BLaER1 treated with 17β-estradiol and CSF1 and Interleukin-3, amounts not matched to agents 10 nM and 100 nM (cell line): ENCODE data around the gene GON7.
"Not testable (repeated sequence)": the region's sequence is repeated elsewhere in the genome, so short reads cannot be mapped to it uniquely, and the experiment has no call there.

Experiments used
- H3K27ac ChIP-seq, 11 experiments: shearing (Covaris generic); formaldehyde crosslinking; 2 replicates each; pipeline ENCODE4 v1.8.1; 2022
- H3K27me3 ChIP-seq, 11 experiments: shearing (Covaris generic); formaldehyde crosslinking; 2 replicates each; pipeline ENCODE4 v1.8.1; 2022
- H3K36me3 ChIP-seq, 11 experiments: shearing (Covaris generic); formaldehyde crosslinking; 2 replicates each; pipeline ENCODE4 v1.8.1; 2022
- H3K4me1 ChIP-seq, 10 experiments: shearing (Covaris generic); formaldehyde crosslinking; 2 replicates each; pipeline ENCODE4 v1.8.1; 2022
- H3K4me2 ChIP-seq, 11 experiments: shearing (Covaris generic); formaldehyde crosslinking; 2 replicates each; pipeline ENCODE4 v1.8.1; 2022
- H3K4me3 ChIP-seq, 10 experiments: shearing (Covaris generic); formaldehyde crosslinking; 2 replicates each; pipeline ENCODE4 v1.8.1; 2022
- H3K9ac ChIP-seq, 11 experiments: shearing (Covaris generic); formaldehyde crosslinking; 2 replicates each; pipeline ENCODE4 v1.8.1; 2022
- H3K9me3 ChIP-seq, 11 experiments: shearing (Covaris generic); formaldehyde crosslinking; replicated peaks in 1 of 11; 2 replicates each; pipeline ENCODE4 v1.8.1; 2022
- H4K20me1 ChIP-seq, 11 experiments: shearing (Covaris generic); formaldehyde crosslinking; 2 replicates each; pipeline ENCODE4 v1.8.1; 2022
- Cebpa-rat ChIP-seq, 11 experiments: shearing (Covaris generic); IDR thresholded peaks; 2 replicates each; pipeline ENCODE4 v1.8.1; 2022

Gene GON7

GRCh38 chr14:93168610-93169009, 38.3 kb downstream of the GON7 start:
- Histone ChIP-seq H3K4me2 (peak overlapping the region in 1 of 11 experiments; percentile 15; a peak in 2 of 22 replicates), H3K9me3 (peaks cover 0 to 10% (median 0%) of the 10 kb centered on the region in 11 experiments; a peak in 2 of 22 replicates), H3K4me1 (peaks cover 0 to 25% (median 13%) of the 10 kb centered on the region in 10 experiments; a peak in 15 of 20 replicates)
- TF ChIP-seq Cebpa-rat (IDR thresholded peaks at IDR 0.05) = 0 out of 22 replicates have a peak, but pooled peaks of 1 of the 11 experiments have one; percentile 24
- not testable (repeated sequence) for H3K36me3 ChIP-seq, H3K4me3 ChIP-seq, H3K27me3 ChIP-seq, H4K20me1 ChIP-seq, H3K27ac ChIP-seq, H3K9ac ChIP-seq

GRCh38 chr14:93165271-93166265, 41.3 kb downstream of the GON7 start:
- H3K27me3 ChIP-seq, H3K36me3 ChIP-seq, H4K20me1 ChIP-seq, H3K4me3 ChIP-seq: not testable (repeated sequence)
- peaks cover 0 to 10% (median 0%) of the 10 kb centered on the region in 11 experiments; a peak in 2 of 22 replicates for H3K9me3 ChIP-seq
- H3K9ac ChIP-seq = peak overlapping the region in 5 of 11 experiments; percentile 25 to 71 (median 51); a peak in 6 of 22 replicates
- H3K27ac ChIP-seq = peak overlapping the region in 7 of 11 experiments; percentile 13 to 75 (median 53); a peak in 8 of 22 replicates
- TF ChIP-seq Cebpa-rat (IDR thresholded peaks at IDR 0.05) = peak in 5 of 11 experiments; percentile 24 to 74 (median 62); a peak in 6 of 22 replicates
- peak overlapping the region in 9 of 11 experiments; percentile 29 to 68 (median 54); a peak in 16 of 22 replicates for H3K4me2 ChIP-seq
- peaks cover 0 to 25% (median 13%) of the 10 kb centered on the region in 10 experiments; a peak in 15 of 20 replicates for H3K4me1 ChIP-seq

DNA sequence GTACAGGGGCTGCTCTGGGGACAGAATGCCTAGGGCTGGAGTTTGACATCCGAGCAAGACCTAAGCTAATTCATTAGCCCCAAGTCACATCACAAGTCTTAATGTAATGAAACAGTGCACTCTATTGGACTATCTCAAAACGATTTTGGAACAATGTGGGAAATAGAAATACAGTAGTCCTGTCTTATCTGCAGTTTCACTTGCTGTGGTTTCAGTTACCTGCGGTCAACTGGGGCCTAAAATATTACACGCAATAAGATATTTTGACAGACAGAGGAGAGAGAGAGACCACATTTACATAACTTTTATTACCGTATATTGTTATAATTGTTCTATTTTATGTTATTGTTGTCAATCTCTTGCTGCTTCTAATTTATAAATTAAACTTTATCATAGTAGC, 43.3 kb downstream of the GON7 start:
- Histone ChIP-seq H3K27ac (no peak overlapping the region), H3K9me3 (no peaks in the 10 kb centered on the region), H3K36me3 (no peaks in the 10 kb centered on the region), H3K9ac (no peak overlapping the region), H3K4me2 (no peak overlapping the region), H3K27me3 (no peaks in the 10 kb centered on the region), H4K20me1 (no peaks in the 10 kb centered on the region), H3K4me1 (peaks cover 0 to 18% (median 12%) of the 10 kb centered on the region in 10 experiments; a peak in 15 of 20 replicates), H3K4me3 (no peak overlapping the region)
- TF ChIP-seq Cebpa-rat (IDR thresholded peaks at IDR 0.05) = no peak

- no peaks in the 10 kb centered on the region for H3K27me3 ChIP-seq
- H3K9me3 ChIP-seq = no peaks in the 10 kb centered on the region
- no peaks in the 10 kb centered on the region for H3K36me3 ChIP-seq
- H3K4me2 ChIP-seq = no peak overlapping the region
- H3K27ac ChIP-seq = no peak overlapping the region
- H4K20me1 ChIP-seq = no peaks in the 10 kb centered on the region
- no peak overlapping the region for H3K4me3 ChIP-seq
- peaks cover 0 to 16% (median 10%) of the 10 kb centered on the region in 10 experiments; a peak in 15 of 20 replicates for H3K4me1 ChIP-seq
- no peak for TF ChIP-seq Cebpa-rat (IDR thresholded peaks at IDR 0.05)
- H3K9ac ChIP-seq = no peak overlapping the region
Measured at GRCh38 chr14:93161411-93161940, 45.4 kb downstream of the GON7 start.

- TF ChIP-seq Cebpa-rat (IDR thresholded peaks at IDR 0.05) = no peak
- no peak overlapping the region for H3K4me2 ChIP-seq
Measured at GRCh38 chr14:93160353-93160801, 46.5 kb downstream of the GON7 start.

GRCh38 chr14:93159625-93160352, 47.1 kb downstream of the GON7 start:
- H3K9ac ChIP-seq, H3K4me2 ChIP-seq, H3K27me3 ChIP-seq, H3K27ac ChIP-seq, H4K20me1 ChIP-seq, H3K4me1 ChIP-seq, H3K9me3 ChIP-seq, H3K36me3 ChIP-seq, H3K4me3 ChIP-seq: not testable (repeated sequence)

More at GRCh38 chr14:93160353-93160801, 46.5 kb downstream of the GON7 start:
- Histone ChIP-seq H3K4me1 (peaks cover 0 to 7% (median 5%) of the 10 kb centered on the region in 10 experiments; a peak in 15 of 20 replicates), H3K36me3 (no peaks in the 10 kb centered on the region), H3K9me3 (no peaks in the 10 kb centered on the region), H3K27ac (no peak overlapping the region), H4K20me1 (no peaks in the 10 kb centered on the region), H3K27me3 (no peaks in the 10 kb centered on the region), H3K9ac (no peak overlapping the region), H3K4me3 (no peak overlapping the region)

GRCh38 chr14:93158349-93158748, 48.5 kb downstream of the GON7 start:
- not testable (repeated sequence) for H3K4me2 ChIP-seq, H4K20me1 ChIP-seq, H3K4me3 ChIP-seq, H3K36me3 ChIP-seq, H3K27me3 ChIP-seq, H3K27ac ChIP-seq, H3K9me3 ChIP-seq, H3K4me1 ChIP-seq, H3K9ac ChIP-seq

- no peaks in the 10 kb centered on the region for H3K27me3 ChIP-seq
- H3K27ac ChIP-seq = no peak overlapping the region
- H3K9ac ChIP-seq = no peak overlapping the region
- H3K36me3 ChIP-seq = no peaks in the 10 kb centered on the region
- H4K20me1 ChIP-seq = no peaks in the 10 kb centered on the region
- H3K4me3 ChIP-seq = no peak overlapping the region
- no peaks in the 10 kb centered on the region for H3K9me3 ChIP-seq
- no peaks in the 10 kb centered on the region; a peak in 1 of 20 replicates for H3K4me1 ChIP-seq
- no peak for TF ChIP-seq Cebpa-rat (IDR thresholded peaks at IDR 0.05)
- no peak overlapping the region for H3K4me2 ChIP-seq
Measured at GRCh38 chr14:93156693-93157369, 50.0 kb downstream of the GON7 start.
